OCI-LY3 (cell line): Measurements from ENCODE around the gene ARAP1.

ENCODE experiments used
- CTCF ChIP-seq: fragments of 200-600, 300-600 bp; sonication (generic); IDR thresholded peaks from 2 replicates; pipeline ENCODE4 v1.5.1; 2014; ENCODE audit warnings: antibody characterized with exemption, low read length, low read depth
- EZH2phosphoT487 ChIP-seq: fragments of 200-600 bp; shearing (Covaris generic); IDR thresholded peaks from 2 replicates; pipeline ENCODE4 v1.6.1; 2018; ENCODE audit warnings: antibody characterized with exemption, mixed run types, low read depth

- TF ChIP-seq CTCF, result no peak
- TF ChIP-seq EZH2phosphoT487, result no peak
These were observed 48.8 kb downstream of the ARAP1 start for GRCh38 chr11:72703267-72704008.
